ENCODE measurements around the gene NMT2.

- TF ChIP-seq, protein P1, sequence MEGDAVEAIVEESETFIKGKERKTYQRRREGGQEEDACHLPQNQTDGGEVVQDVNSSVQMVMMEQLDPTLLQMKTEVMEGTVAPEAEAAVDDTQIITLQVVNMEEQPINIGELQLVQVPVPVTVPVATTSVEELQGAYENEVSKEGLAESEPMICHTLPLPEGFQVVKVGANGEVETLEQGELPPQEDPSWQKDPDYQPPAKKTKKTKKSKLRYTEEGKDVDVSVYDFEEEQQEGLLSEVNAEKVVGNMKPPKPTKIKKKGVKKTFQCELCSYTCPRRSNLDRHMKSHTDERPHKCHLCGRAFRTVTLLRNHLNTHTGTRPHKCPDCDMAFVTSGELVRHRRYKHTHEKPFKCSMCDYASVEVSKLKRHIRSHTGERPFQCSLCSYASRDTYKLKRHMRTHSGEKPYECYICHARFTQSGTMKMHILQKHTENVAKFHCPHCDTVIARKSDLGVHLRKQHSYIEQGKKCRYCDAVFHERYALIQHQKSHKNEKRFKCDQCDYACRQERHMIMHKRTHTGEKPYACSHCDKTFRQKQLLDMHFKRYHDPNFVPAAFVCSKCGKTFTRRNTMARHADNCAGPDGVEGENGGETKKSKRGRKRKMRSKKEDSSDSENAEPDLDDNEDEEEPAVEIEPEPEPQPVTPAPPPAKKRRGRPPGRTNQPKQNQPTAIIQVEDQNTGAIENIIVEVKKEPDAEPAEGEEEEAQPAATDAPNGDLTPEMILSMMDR (IDR thresholded peaks at IDR 0.05; ENCODE audit: low read depth, low read length, missing input control) = no peak
- TF ChIP-seq FOXA1 (IDR thresholded peaks at IDR 0.05) = no peak
Observed at GRCh38 chr10:15197911-15198310, 29.4 kb upstream of the NMT2 start.
